GM18526 (cell line): ENCODE measurements around the gene RTEL1.

Experiments
- POLR2A ChIP-seq: IDR thresholded peaks from 3 replicates; pipeline ENCODE4 v1.6.1; 2011; ENCODE audit not compliant: insufficient read length; ENCODE audit errors: extremely low read depth

The RTEL1 gene

GRCh38 chr20:63740627-63741353 lies 82.7 kb downstream of the RTEL1 start:
- TF ChIP-seq POLR2A, result no peak

DNA sequence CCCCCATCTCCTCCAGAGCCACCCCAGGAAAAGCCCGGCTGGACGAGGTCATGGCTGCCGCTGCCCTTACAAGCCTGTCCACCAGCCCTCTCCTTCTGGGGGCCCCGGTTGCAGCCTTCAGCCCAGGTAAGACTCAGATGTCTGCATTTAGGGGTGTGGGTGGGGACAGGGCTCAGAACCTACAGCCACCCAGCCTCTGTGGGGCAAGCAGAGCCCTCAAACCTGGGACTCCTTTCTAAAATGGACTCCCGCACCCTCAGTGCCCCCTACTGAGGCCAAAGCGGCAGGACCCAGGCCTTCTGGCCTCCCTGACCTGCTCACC lies 83.2 kb downstream of the RTEL1 start:
- no peak for TF ChIP-seq POLR2A

GRCh38 chr20:63741676-63742380 lies 83.7 kb downstream of the RTEL1 start:
- no peak for TF ChIP-seq POLR2A

DNA sequence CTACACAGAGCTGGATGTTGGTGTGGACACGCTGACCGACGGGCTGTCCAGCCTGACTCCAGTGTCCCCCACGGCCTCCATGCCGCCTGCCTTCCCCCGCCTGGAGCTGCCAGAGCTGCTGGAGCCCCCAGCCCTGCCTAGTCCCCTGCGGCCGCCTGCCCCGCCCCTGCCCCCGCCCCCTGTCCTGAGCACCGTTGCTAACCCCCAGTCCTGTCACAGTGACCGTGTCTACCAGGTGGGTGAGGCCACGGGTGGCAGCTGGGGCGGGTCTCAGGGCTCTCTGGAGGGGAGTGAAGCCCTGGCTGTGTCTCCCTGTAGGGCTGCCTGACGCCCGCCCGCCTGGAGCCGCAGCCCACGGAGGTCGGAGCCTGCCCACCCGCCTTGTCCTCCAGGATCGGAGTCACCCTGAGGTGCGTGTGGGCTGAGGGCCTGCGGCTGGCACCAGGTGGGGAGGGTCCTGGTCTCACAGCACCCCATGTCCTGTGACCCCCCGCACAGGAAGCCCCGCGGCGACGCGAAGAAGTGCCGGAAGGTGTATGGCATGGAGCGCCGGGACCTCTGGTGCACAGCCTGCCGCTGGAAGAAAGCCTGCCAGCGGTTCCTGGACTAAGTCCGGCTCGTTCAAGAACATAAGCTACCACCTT lies 84.4 kb downstream of the RTEL1 start:
- no peak for TF ChIP-seq POLR2A

- TF ChIP-seq POLR2A, result no peak
Observed at GRCh38 chr20:63743210-63743970, 85.3 kb downstream of the RTEL1 start.

DNA sequence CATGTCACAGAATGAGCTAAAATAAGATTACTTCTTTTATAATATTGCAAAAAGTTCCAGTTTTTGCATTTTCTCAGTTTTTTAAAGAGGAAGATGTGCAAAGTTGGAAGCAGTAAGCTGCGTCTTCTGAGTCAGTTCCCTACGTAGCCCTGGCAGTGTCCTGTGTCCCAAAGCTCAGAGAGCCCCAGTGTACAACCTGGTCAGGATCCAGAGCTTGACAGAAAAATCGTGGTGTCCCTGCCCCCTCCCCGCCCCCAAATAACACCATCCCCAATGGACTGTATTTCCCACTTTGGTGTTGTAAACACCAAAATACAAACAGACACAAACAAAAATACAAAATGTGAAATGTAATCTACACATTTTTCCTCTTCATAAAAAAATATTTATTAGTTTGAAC lies 86.0 kb downstream of the RTEL1 start:
- TF ChIP-seq POLR2A, result no peak

- no peak for TF ChIP-seq POLR2A
Observed at GRCh38 chr20:63744574-63745423, 86.7 kb downstream of the RTEL1 start.

GRCh38 chr20:63745424-63745805 lies 87.3 kb downstream of the RTEL1 start:
- no peak for TF ChIP-seq POLR2A
